ENCODE measurements around the gene LAD1. TPM values are rescaled to one million over a fixed set of nuclear protein-coding genes. Genes with fewer than 3 reads are reported as not detected.

Gene LAD1
- total RNA-seq, 1 donor from 2014 or later = not detected

DNA sequence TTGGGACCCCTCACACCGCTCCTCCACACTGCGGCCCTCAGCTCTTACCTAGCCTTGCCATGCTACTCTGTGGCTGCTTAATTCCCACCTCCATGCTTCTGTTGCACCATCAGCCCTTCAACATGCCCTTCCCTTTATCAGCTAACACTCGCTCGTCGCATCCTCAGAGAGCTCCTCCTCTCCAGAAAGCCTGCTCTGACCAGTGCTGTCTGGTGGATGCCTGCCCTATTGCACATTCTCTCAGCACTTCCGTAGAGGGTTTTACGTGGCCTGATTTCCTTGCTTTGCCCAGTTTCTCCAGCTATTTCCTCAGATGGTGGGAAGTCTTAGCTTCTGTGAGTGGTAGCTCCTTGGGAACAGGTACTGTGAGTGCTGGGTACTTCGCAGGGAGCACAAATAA, 10.3 kb upstream of the LAD1 start:
- no peaks in the 10 kb centered on the region for H3K4me1 Mint-ChIP-seq (ENCODE audit: low read depth)
- intact Hi-C loops (cut with micrococcal nuclease) = no loop called here
- DNase-seq (ENCODE audit: low spot score) = no peak
- no peak overlapping the region for H3K27ac Mint-ChIP-seq
- peaks cover 4% of the 10 kb centered on the region for H3K27me3 Mint-ChIP-seq (ENCODE audit: insufficient read depth)
- H3K36me3 Mint-ChIP-seq (ENCODE audit: low read depth) = no peaks in the 10 kb centered on the region
- H3K9me3 Mint-ChIP-seq = no peaks in the 10 kb centered on the region
- no peak overlapping the region for H3K4me3 Mint-ChIP-seq

GRCh38 chr1:201408834-201409200, 9.7 kb upstream of the LAD1 start:
- Mint-ChIP-seq H3K4me3 (no peak overlapping the region), H3K9me3 (no peaks in the 10 kb centered on the region), H3K27ac (no peak overlapping the region), H3K27me3 (ENCODE audit: insufficient read depth) (peaks cover 4% of the 10 kb centered on the region), H3K4me1 (ENCODE audit: low read depth) (no peaks in the 10 kb centered on the region), H3K36me3 (ENCODE audit: low read depth) (no peaks in the 10 kb centered on the region)
- intact Hi-C loops (cut with micrococcal nuclease) = loop anchor here (1.0 kb wide), 1 partner anchor 155 kb away; no protein-coding TSS in a partner anchor
- DNase-seq (ENCODE audit: low spot score) = no peak

DNA sequence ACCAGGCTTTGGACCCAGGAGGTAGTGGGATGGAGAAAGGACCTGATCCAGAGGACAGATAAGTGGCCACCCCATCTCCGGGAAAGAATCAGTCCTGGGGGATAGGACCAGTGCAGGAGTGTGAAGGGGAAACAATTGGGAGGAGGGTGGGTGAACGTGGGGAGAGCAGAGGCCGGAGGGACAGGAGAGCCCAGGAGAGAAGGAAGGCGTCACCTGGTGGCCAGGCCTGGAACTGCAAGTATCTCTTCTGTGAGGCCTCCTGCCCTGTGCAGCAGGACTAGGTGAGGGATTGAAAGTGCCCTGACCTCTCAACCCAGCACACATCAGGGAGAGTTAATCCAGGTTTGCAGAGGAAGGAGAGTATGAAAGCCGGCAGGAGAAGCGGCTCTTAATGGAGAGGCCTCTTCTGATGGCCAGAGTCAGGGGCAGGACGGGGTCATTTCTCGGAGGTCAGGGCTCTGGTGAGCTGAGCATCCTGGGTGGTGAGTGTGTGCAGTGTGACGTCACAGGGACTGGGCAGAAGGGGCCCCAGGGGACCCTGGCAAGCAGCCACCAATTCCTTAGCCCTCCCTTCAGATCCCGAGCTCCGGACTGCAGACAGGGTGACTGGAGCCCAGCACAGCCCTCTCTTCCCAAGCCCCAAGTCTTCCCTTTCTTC, 9.2 kb upstream of the LAD1 start:
- intact Hi-C loops (cut with micrococcal nuclease) = loop anchor here (1.0 kb wide), 1 partner anchor 154 kb away; no protein-coding TSS in a partner anchor
- no peaks in the 10 kb centered on the region for H3K9me3 Mint-ChIP-seq
- no peak overlapping the region for H3K4me3 Mint-ChIP-seq
- H3K27me3 Mint-ChIP-seq (ENCODE audit: insufficient read depth) = peaks cover 4% of the 10 kb centered on the region
- no peaks in the 10 kb centered on the region for H3K36me3 Mint-ChIP-seq (ENCODE audit: low read depth)
- no peak overlapping the region for H3K27ac Mint-ChIP-seq
- DNase-seq (ENCODE audit: low spot score) = peak; percentile 52
- H3K4me1 Mint-ChIP-seq (ENCODE audit: low read depth) = no peaks in the 10 kb centered on the region

GRCh38 chr1:201406831-201407406, 7.8 kb upstream of the LAD1 start:
- Mint-ChIP-seq H3K9me3 (no peaks in the 10 kb centered on the region), H3K4me3 (no peak overlapping the region), H3K27me3 (ENCODE audit: insufficient read depth) (peaks cover 4% of the 10 kb centered on the region), H3K4me1 (ENCODE audit: low read depth) (no peaks in the 10 kb centered on the region), H3K36me3 (ENCODE audit: low read depth) (no peaks in the 10 kb centered on the region), H3K27ac (no peak overlapping the region)
- intact Hi-C loops (cut with micrococcal nuclease) = no loop called here
- DNase-seq (ENCODE audit: low spot score) = no peak

GRCh38 chr1:201405484-201405831, 6.3 kb upstream of the LAD1 start:
- no peaks in the 10 kb centered on the region for H3K4me1 Mint-ChIP-seq (ENCODE audit: low read depth)
- H3K27ac Mint-ChIP-seq = no peak overlapping the region
- H3K27me3 Mint-ChIP-seq (ENCODE audit: insufficient read depth) = peaks cover 4% of the 10 kb centered on the region
- H3K36me3 Mint-ChIP-seq (ENCODE audit: low read depth) = no peaks in the 10 kb centered on the region
- H3K9me3 Mint-ChIP-seq = no peaks in the 10 kb centered on the region
- intact Hi-C loops (cut with micrococcal nuclease) = no loop called here
- DNase-seq (ENCODE audit: low spot score) = no peak
- H3K4me3 Mint-ChIP-seq = no peak overlapping the region

DNA sequence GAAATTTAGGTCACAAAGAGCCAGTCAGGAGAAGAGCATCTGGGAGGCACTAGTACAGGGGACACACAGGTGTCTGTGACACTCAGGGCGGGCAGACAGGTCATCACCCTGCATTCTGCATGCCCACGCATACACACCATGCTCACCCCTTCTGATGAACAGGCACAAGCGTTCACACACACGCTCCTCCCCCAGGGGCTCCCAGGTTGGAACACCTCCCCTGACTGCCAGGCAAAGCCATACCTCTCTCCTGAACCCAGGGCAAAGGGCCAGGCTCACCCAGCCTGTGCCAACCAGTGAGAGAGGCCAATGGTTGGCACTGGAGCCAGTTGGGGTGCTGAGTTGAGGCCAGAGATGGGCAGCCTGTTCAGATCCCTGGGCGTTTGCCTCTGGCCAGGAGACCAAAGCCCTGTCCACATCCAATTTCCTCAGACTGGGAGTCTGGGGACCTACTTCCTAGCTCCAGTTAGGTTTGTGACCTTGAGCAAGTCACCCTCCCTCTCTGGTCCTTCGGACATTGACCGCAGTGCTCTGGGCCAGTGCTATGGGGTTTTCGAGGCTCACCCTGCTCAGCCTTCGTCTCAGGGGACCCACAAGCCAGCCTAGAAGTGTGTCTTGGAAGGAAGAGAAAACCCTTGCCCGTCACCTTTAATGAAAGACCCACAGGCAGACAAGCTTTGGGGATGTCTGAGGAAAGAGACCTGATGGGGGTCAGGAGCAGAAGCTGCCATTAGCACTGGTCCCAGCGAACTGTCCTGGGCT, 5.8 kb upstream of the LAD1 start:
- Mint-ChIP-seq H3K9me3 (no peaks in the 10 kb centered on the region), H3K4me1 (ENCODE audit: low read depth) (no peaks in the 10 kb centered on the region), H3K27me3 (ENCODE audit: insufficient read depth) (peaks cover 7% of the 10 kb centered on the region), H3K27ac (no peak overlapping the region), H3K4me3 (no peak overlapping the region), H3K36me3 (ENCODE audit: low read depth) (no peaks in the 10 kb centered on the region)
- DNase-seq (ENCODE audit: low spot score) = no peak
- intact Hi-C loops (cut with micrococcal nuclease) = no loop called here

- no peaks in the 10 kb centered on the region for H3K9me3 Mint-ChIP-seq
- no peak overlapping the region for H3K4me3 Mint-ChIP-seq
- peaks cover 8% of the 10 kb centered on the region for H3K27me3 Mint-ChIP-seq (ENCODE audit: insufficient read depth)
- H3K36me3 Mint-ChIP-seq (ENCODE audit: low read depth) = no peaks in the 10 kb centered on the region
- intact Hi-C loops (cut with micrococcal nuclease) = no loop called here
- no peak for DNase-seq (ENCODE audit: low spot score)
- H3K4me1 Mint-ChIP-seq (ENCODE audit: low read depth) = no peaks in the 10 kb centered on the region
- no peak overlapping the region for H3K27ac Mint-ChIP-seq
Observed at GRCh38 chr1:201404055-201404454, 4.9 kb upstream of the LAD1 start.

DNA sequence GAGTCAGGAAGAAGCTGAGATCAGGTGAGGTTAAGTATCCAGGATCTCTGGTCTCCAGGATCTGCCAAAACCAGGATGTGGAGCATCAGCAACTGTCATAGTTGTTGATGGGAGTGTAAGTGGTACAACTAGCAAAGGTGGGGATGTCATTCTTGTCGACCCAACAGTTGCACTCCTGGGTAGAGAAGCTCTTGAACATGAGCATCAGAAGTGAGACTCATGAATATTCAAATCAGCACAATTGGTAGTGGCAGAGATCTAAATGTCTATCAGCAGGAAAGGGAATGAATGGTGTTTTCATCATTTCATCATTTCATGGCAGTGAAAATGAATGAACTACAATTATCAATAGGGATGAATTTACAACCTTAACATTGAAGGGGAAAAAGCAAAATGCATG, 4.2 kb upstream of the LAD1 start:
- no peaks in the 10 kb centered on the region for H3K36me3 Mint-ChIP-seq (ENCODE audit: low read depth)

DNA sequence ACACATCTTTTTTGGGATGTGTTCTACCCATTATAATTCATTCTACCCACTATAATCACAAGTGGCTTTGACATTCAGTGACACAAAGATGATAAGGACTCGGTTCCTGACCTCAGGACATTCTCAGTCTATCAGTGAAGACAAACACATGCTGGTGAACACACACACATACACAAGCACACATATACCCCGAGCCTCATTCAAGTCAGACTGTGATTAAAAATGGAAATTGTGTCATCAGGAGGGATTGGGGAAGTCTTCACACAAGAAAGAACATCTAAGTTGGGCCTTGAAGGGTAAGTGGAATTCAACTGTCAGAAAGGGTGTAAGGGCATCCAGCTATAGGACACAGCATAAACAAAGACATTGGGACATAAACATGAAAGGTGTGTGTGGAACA, 2.6 kb upstream of the LAD1 start:
- H3K27ac Mint-ChIP-seq = no peak overlapping the region

More for the DNA sequence above, 4.2 kb upstream of the LAD1 start:
- Mint-ChIP-seq H3K4me1 (ENCODE audit: low read depth) (no peaks in the 10 kb centered on the region), H3K27me3 (ENCODE audit: insufficient read depth) (peaks cover 14% of the 10 kb centered on the region), H3K4me3 (no peak overlapping the region), H3K9me3 (no peaks in the 10 kb centered on the region), H3K27ac (no peak overlapping the region)
- DNase-seq (ENCODE audit: low spot score) = no peak
- intact Hi-C loops (cut with micrococcal nuclease) = no loop called here

GRCh38 chr1:201400852-201401230, 1.7 kb upstream of the LAD1 start:
- peaks cover 28% of the 10 kb centered on the region for H3K27me3 Mint-ChIP-seq (ENCODE audit: insufficient read depth)
- H3K36me3 Mint-ChIP-seq (ENCODE audit: low read depth) = no peaks in the 10 kb centered on the region
- no peaks in the 10 kb centered on the region for H3K9me3 Mint-ChIP-seq
- DNase-seq (ENCODE audit: low spot score) = no peak
- no peak overlapping the region for H3K27ac Mint-ChIP-seq
- H3K4me1 Mint-ChIP-seq (ENCODE audit: low read depth) = no peaks in the 10 kb centered on the region
- no peak overlapping the region for H3K4me3 Mint-ChIP-seq
- intact Hi-C loops (cut with micrococcal nuclease) = no loop called here

More for the DNA sequence above, 2.6 kb upstream of the LAD1 start:
- Mint-ChIP-seq H3K9me3 (no peaks in the 10 kb centered on the region), H3K4me3 (no peak overlapping the region), H3K27me3 (ENCODE audit: insufficient read depth) (peaks cover 25% of the 10 kb centered on the region), H3K36me3 (ENCODE audit: low read depth) (no peaks in the 10 kb centered on the region), H3K4me1 (ENCODE audit: low read depth) (no peaks in the 10 kb centered on the region)
- DNase-seq (ENCODE audit: low spot score) = no peak
- intact Hi-C loops (cut with micrococcal nuclease) = no loop called here

DNA sequence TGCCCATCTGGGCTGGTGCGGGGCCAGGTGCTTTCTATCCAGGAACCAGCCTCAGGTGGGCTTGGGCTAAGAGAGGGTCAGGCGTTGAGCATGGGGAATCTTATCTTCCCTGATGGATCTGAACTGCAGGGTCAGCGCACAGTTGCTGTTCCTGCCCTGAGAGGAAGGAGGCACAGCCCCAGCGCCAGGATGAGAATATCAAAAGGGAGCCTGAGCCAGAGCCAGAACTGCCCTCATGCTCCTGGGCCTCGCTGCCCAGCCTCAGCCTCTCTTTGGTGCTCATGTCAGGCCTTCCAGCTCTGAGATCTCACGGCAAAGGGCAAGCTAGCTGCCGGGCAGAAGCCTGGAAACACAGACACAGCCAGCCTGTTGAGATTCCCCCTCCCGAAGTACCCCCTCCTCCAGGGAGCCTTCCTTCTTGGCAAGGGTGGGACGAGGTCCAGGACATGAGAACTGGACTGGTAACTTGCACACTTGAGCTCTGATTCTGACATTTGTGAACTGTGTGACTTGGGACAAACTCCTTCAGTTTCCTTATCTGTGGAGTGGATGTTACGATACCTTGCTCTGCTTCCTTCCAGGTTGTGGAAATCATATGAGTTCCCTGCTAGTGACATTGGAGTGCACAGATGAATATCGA, 1.2 kb upstream of the LAD1 start:
- peaks cover 30% of the 10 kb centered on the region for H3K27me3 Mint-ChIP-seq (ENCODE audit: insufficient read depth)
- H3K9me3 Mint-ChIP-seq = no peaks in the 10 kb centered on the region
- intact Hi-C loops (cut with micrococcal nuclease) = no loop called here
- no peaks in the 10 kb centered on the region for H3K4me1 Mint-ChIP-seq (ENCODE audit: low read depth)
- no peaks in the 10 kb centered on the region for H3K36me3 Mint-ChIP-seq (ENCODE audit: low read depth)
- H3K4me3 Mint-ChIP-seq = no peak overlapping the region
- DNase-seq (ENCODE audit: low spot score) = no peak
- H3K27ac Mint-ChIP-seq = no peak overlapping the region

GRCh38 chr1:201399352-201400126, 415 bp upstream of the LAD1 start:
- intact Hi-C loops (cut with micrococcal nuclease) = no loop called here
- Mint-ChIP-seq H3K4me1 (ENCODE audit: low read depth) (no peaks in the 10 kb centered on the region), H3K9me3 (no peaks in the 10 kb centered on the region), H3K36me3 (ENCODE audit: low read depth) (no peaks in the 10 kb centered on the region), H3K27me3 (ENCODE audit: insufficient read depth) (peaks cover 30% of the 10 kb centered on the region), H3K4me3 (no peak overlapping the region), H3K27ac (no peak overlapping the region)
- DNase-seq (ENCODE audit: low spot score) = no peak

All from activated T-helper 1 cell treated with anti-CD3 and anti-CD28 coated beads, Interleukin-12 subunit alpha, Interleukin-12 subunit beta, Interleukin-2, Interleukin-4 antibody, amounts not matched to agents 30 ng/mL and 10 ng/mL and 1 ng/mL, durations not matched to agents 14 hours and 24 hours and 36 hours (primary cell).